Kidney epithelial cell (primary cell): ENCODE measurements around the gene CSK. TPM values are rescaled to one million over a fixed set of nuclear protein-coding genes. Genes with fewer than 3 reads are reported as not detected.

Source experiments
- DNase-seq: peaks from one replicate; pipeline ENCODE4 v3.0.0-alpha.2; 2010; ENCODE audit warnings: low read depth
- H3K27me3 ChIP-seq: 2 replicates; pipeline ENCODE4 v1.6.0; 2011; ENCODE audit warnings: low read length; ENCODE audit not compliant: control insufficient read depth, insufficient read depth
- H3K36me3 ChIP-seq: 2 replicates; pipeline ENCODE4 v1.5.1; 2011; ENCODE audit warnings: low read length; ENCODE audit not compliant: control insufficient read depth, insufficient read depth
- H3K4me3 ChIP-seq: 2 replicates; pipeline ENCODE4 v1.5.1; 2011; ENCODE audit warnings: low read depth, mild to moderate bottlenecking, control low read depth, low read length
- CTCF ChIP-seq: IDR thresholded peaks from 2 replicates; pipeline ENCODE4 v1.5.1; 2011; ENCODE audit warnings: mild to moderate bottlenecking, moderate library complexity, low read length, control low read depth, inconsistent platforms; ENCODE audit not compliant: insufficient read depth, poor library complexity, severe bottlenecking
- total RNA-seq: library from RNA; depleted of rRNA; stranded (reverse); fragments of >200 nt; gene quantifications from 2 replicates; pipeline ENCODE4 v1.2.3, GENCODE V29; 2015

Gene CSK
- total RNA-seq, 1 donor from 2014 or later: 48.0 TPM

GRCh38 chr15:74801311-74801997 lies 19.6 kb downstream of the CSK start:
- TF ChIP-seq CTCF: no peak
- Histone ChIP-seq H3K27me3 (no peaks in the 10 kb centered on the region), H3K4me3 (no peak overlapping the region), H3K36me3 (peaks cover 1% of the 10 kb centered on the region)
- no peak for DNase-seq

GRCh38 chr15:74802290-74802689 lies 20.4 kb downstream of the CSK start:
- no peak for DNase-seq
- Histone ChIP-seq H3K27me3 (no peaks in the 10 kb centered on the region), H3K4me3 (no peak overlapping the region), H3K36me3 (peaks cover 1% of the 10 kb centered on the region)
- no peak for TF ChIP-seq CTCF

GRCh38 chr15:74802862-74803447 lies 21.1 kb downstream of the CSK start:
- Histone ChIP-seq H3K4me3 (no peak overlapping the region), H3K36me3 (peaks cover 1% of the 10 kb centered on the region), H3K27me3 (no peaks in the 10 kb centered on the region)
- no peak for DNase-seq
- TF ChIP-seq CTCF: no peak

GRCh38 chr15:74804935-74805334 lies 23.1 kb downstream of the CSK start:
- Histone ChIP-seq H3K27me3 (no peaks in the 10 kb centered on the region), H3K36me3 (peaks cover 1% of the 10 kb centered on the region), H3K4me3 (no peak overlapping the region)
- DNase-seq: no peak
- TF ChIP-seq CTCF: no peak

- no peak for TF ChIP-seq CTCF
- no peak overlapping the region for H3K4me3 ChIP-seq
- no peak for DNase-seq
- H3K27me3 ChIP-seq: no peaks in the 10 kb centered on the region
- H3K36me3 ChIP-seq: no peaks in the 10 kb centered on the region
Measured at GRCh38 chr15:74807282-74807681, 25.4 kb downstream of the CSK start.

GRCh38 chr15:74808078-74808839 lies 26.4 kb downstream of the CSK start:
- H3K4me3 ChIP-seq: no peak overlapping the region
- no peaks in the 10 kb centered on the region for H3K27me3 ChIP-seq
- H3K36me3 ChIP-seq: no peaks in the 10 kb centered on the region
- DNase-seq: no peak
- TF ChIP-seq CTCF: no peak
